GM12865 (cell line): ENCODE measurements around the gene GSX1.
"Not testable (repeated sequence)": the region's sequence is repeated elsewhere in the genome, so short reads cannot be mapped to it uniquely, and the experiment has no call there.

ENCODE experiments used
- DNase-seq: peaks from one replicate; pipeline ENCODE4 v3.0.0; 2010; ENCODE audit warnings: low read depth
- H3K4me3 ChIP-seq: 2 replicates; pipeline ENCODE4 v1.5.1; 2011; ENCODE audit warnings: mild to moderate bottlenecking, low read depth, low read length, control low read depth
- CTCF ChIP-seq: IDR thresholded peaks from 2 replicates; pipeline ENCODE4 v1.5.1; 2011; ENCODE audit warnings: low read length, control low read depth, low read depth, inconsistent platforms; ENCODE audit not compliant: insufficient read depth; ENCODE audit errors: missing control alignments

GSX1 gene

GRCh38 chr13:27808851-27809550 lies 16.7 kb downstream of the GSX1 start:
- no peak for DNase-seq
- no peak overlapping the region for H3K4me3 ChIP-seq
- no peak for TF ChIP-seq CTCF

GRCh38 chr13:27810009-27810408 lies 17.7 kb downstream of the GSX1 start:
- no peak for DNase-seq
- H3K4me3 ChIP-seq, result no peak overlapping the region
- TF ChIP-seq CTCF, result no peak

- no peak overlapping the region for H3K4me3 ChIP-seq
- DNase-seq, result no peak
- no peak for TF ChIP-seq CTCF
These were observed 18.2 kb downstream of the GSX1 start for GRCh38 chr13:27810461-27810860.

GRCh38 chr13:27813826-27814225 lies 21.5 kb downstream of the GSX1 start:
- no peak overlapping the region for H3K4me3 ChIP-seq
- no peak for TF ChIP-seq CTCF

GRCh38 chr13:27817832-27818231 lies 25.5 kb downstream of the GSX1 start:
- DNase-seq, result not testable (repeated sequence)

More at GRCh38 chr13:27813826-27814225, 21.5 kb downstream of the GSX1 start:
- DNase-seq, result no peak

GRCh38 chr13:27820524-27821482 lies 28.5 kb downstream of the GSX1 start:
- no peak for DNase-seq
- TF ChIP-seq CTCF, result no peak
- no peak overlapping the region for H3K4me3 ChIP-seq

More at GRCh38 chr13:27817832-27818231, 25.5 kb downstream of the GSX1 start:
- H3K4me3 ChIP-seq, result not testable (repeated sequence)

- DNase-seq, result no peak
- no peak for TF ChIP-seq CTCF
- no peak overlapping the region for H3K4me3 ChIP-seq
These were observed 29.3 kb downstream of the GSX1 start for GRCh38 chr13:27821566-27821965.
